ENCODE measurements around the gene LRRC1.

Gene LRRC1

GRCh38 chr6:53896196-53896595 lies 101.4 kb downstream of the LRRC1 start:
- no peak for DNase-seq

DNA sequence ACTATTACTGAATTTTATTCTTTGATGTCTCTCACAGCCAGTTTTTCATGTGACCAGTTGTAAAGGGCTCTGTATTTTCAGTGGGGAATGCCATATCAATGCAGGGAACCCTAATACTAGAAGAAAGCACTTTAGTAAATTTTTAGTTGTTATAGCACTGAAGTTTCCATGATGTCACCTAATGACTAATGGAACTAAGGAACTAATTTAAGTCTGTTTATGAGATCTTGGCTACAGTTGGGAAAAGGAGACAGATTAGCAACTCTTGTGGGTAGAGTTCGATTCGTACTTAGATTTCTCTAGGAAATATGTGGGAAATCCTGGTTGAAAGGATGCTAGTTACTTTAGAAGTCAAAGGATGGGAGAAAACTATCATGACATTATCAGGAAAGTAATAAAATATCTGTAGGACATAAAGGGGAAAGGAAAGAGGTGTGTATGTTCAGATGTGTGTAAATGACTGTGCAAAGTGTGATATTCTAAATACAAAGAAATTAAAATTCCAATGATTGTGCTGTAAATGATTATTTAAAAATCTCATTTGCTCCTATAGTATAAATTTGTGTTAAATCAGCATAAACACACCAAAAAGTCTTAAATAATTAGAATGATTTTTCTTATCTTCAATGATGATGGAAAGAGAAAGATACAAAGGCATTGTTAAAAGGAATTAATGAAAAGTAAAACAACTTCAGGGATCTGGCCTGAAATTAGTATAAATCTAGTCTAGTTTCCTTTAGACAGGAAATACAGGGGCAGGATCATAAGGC lies 103.4 kb downstream of the LRRC1 start:
- DNase-seq: no peak

- DNase-seq: no peak
These were observed 104.7 kb downstream of the LRRC1 start for GRCh38 chr6:53899512-53899911.

DNA sequence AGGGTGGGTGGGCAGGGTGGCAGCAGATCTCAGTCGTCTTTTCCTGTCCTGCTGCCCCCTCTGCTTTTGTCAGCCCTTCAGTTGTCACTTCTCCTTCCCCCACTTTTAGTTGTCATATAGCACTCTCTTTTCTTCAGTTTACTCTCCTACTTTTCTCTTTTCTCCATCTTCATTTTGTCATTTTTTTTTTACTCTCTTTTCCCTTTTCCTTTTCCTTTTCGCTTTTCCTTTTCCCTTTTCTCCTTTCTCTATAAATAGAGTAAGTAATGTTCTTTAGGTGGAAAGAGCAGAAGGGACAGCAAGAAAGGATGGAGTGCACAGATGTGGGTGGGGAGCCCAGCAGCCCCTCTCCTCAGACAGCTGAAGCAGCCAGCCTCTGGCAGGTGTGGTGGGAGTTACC lies 108.6 kb downstream of the LRRC1 start:
- no peak for DNase-seq

- no peak for DNase-seq
These were observed 111.3 kb downstream of the LRRC1 start for GRCh38 chr6:53906103-53906502.

DNA sequence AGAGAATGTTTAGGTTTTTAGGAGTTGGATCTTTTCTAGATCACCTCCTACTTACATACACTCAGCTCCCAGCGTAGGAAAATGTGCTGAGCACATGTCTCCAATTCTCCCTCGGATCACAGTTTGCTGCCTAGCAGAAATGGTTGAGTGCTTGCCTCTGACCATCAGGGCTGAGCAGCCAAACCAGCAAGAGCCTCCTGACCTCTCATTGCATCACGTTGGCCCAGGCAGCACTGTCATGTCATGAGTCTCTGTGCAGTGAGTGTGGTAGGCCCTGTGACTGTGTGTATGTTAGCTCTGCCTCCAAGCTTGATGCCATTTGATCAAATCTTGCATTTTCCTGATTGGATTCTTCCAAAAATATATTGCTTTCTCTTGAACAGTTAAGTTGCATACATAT lies 112.0 kb downstream of the LRRC1 start:
- no peak for DNase-seq

DNA sequence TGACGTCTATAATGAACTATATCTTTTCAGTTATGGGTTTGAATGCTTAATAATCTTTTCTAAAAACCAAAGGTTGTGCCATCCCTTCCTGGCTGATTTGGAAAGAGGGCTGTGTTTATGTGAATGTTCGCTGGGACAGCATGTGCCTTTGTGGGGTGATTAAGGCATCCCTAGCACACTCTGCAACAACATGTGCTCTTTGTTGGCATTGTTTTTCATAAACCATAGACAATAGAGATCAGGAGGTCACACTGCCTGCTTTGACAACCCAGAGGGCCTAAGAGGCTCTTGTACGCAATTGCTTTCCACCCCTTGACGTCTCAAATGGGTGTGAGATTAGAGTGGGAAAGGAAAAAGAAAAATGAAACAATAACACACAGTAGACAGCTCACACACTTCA lies 116.0 kb downstream of the LRRC1 start:
- DNase-seq: no peak

DNA sequence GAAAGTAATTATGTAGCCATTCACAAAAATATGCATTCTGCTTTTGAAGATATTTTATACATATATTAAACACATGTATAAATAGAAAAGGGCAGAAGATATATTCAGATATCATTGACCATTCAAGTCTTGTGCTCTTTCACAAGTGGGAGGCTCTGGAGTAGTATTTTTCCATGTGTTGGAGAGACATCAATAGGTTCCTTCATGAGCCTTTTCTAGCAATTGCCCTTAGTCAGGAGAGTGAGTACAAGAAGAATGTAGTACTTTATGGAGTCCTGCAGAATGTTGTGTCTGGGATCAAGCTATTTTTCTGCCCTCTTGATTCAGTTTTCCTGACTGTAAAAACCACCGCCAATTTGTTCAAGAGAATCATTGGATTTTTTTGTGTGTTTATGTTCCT lies 117.9 kb downstream of the LRRC1 start:
- no peak for DNase-seq

DNA sequence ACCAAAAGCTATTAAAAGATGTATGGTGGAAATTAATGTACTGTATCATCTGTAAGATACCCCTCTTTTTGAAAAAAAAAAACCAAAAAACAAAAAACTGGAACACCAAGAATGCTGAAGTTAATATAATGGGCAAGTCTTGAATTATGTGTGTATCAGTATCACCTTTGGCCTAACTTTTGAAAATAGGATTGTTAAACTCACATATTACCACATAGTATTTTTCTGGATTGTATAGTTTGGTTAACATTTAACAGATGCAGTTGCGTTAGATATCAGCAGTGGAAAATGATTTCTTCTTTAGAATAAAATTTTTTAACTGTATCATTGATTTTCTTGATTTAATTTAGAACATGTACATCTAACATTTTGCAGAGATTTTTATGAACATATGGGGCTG lies 118.5 kb downstream of the LRRC1 start:
- no peak for DNase-seq

DNA sequence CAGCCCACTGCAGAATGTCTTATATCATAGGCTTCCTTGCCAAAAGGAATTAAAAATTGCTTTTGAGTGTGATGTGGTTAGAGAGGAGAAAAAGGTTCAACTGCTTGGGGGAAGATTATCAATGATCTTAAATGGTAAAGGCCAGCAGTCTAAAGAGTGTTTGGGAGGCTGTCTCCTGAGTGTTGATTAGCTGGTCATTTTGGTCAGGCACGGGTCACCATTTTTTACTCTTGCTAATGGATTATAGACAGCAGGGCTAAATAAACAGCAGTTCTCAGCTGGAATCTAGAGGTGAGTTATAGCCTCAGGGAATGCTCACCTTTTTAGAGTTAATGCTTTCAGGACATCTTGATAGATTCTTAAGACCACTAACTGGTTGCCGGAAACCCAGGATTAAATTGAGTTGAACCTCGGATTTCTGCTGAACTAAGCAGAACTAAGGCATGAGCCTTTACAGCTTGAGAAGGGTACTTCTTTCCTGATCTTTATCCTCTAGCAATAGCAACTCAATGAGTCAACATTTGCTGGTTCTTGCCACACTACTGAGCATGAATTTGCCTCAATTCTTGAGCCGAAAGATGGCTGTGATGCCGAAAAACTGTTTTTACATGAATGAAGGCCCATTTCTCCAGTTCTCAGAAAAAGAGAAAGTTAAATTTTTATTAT lies 120.4 kb downstream of the LRRC1 start:
- DNase-seq: peak; percentile 50

- DNase-seq: no peak
These were observed 122.1 kb downstream of the LRRC1 start for GRCh38 chr6:53916804-53917463.

DNA sequence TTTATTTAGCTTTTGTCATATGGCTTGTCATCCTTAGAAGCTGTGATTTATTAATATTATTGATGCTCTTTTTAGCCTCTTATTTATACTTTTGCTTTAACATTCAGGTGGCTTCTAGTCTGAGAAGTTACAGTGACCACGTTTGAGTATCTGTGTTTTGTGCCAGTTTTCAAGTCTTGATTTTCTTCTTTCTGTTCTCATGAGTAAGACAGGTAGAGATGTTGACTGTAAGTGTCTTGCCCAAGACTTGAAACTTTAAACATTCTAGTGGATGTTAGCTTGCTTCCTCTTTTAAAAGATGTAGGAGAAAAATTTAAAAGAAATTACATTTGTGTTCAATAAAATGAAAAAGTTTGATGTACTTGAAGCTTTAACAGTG lies 122.6 kb downstream of the LRRC1 start:
- no peak for DNase-seq

DNA sequence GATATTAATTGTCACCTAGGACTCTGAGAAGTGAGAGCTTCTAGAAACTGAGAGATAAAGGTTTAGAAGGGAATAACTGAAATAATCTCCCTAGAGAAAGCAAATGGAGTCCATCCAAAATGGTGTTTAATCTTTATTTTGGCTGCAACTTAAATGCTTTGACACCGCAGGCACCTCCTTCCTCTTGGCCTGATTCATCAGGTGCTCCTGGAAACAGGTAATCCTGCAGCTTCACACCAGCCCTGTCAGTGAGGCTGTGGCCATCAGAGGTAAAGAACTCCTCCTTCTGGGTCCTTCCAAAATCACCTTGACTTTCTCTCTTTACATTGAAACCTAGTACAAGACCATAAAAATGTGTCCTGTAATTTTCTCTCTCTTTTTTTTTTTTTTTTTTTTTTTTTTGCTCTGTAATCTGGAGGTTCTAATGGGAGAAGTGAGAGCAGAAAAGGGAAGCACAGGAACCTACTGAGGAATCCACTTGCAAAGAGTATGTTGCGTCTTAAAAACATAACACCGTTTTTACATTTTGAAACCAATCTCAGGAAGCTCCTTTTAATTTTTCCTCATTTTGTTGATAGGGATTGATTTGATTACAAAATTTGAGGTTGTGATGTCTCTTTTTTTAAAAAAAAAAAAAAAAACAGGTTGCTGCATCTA lies 124.2 kb downstream of the LRRC1 start:
- peak; percentile 7 for DNase-seq

- DNase-seq: no peak
These were observed 125.1 kb downstream of the LRRC1 start for GRCh38 chr6:53919881-53920360.

GRCh38 chr6:53920881-53921280 lies 126.1 kb downstream of the LRRC1 start:
- DNase-seq: no peak

GRCh38 chr6:53921639-53922038 lies 126.8 kb downstream of the LRRC1 start:
- no peak for DNase-seq

GRCh38 chr6:53922539-53922981 lies 127.8 kb downstream of the LRRC1 start:
- DNase-seq: no peak

DNA sequence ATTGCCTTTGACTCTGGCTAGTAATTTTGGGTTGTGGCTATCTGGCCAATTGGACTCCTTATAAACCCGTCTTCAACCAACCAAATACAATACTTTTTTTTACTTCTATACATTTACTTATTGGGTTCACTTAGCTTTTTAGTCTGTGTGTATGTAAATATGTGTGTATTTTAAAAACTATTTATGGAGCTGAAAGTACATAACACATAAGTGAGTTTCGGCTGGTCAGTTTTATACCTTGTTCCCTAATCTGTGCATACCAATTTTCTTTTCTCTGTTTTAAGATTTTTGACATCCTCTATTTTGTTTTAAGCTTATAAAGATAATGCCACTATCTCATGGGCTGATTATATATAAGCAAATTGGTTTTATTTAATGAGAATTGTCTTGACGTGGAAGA lies 129.5 kb downstream of the LRRC1 start:
- DNase-seq: no peak

DNA sequence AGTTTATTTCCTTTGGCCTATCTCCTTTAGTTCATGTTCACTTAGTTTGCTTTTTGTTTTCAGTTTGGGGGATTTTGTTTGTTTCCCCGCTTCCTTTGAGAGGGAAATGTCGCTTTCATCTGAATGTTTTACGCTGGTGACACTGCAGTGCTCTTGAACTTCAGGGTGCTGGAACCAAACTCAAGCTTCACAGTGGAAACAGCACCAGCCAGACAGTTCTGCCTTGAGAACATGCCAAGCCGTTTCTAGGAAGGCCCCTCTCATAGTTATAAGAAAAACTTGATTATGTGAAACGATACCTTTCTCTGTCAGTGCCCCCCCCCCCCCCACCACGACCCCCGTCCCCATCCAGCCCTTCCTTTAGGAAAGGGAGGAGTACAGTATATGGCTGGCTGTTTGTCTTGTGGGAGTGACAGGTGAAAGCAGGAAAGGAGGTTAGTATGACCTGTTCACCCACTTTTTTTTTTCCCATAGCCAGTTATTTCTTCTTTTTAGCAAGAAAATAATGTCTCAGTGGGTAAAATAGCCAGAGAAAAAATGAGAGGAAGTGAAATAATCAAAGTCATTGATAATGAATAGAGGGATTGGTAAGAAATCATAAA lies 130.1 kb downstream of the LRRC1 start:
- DNase-seq: no peak

DNA sequence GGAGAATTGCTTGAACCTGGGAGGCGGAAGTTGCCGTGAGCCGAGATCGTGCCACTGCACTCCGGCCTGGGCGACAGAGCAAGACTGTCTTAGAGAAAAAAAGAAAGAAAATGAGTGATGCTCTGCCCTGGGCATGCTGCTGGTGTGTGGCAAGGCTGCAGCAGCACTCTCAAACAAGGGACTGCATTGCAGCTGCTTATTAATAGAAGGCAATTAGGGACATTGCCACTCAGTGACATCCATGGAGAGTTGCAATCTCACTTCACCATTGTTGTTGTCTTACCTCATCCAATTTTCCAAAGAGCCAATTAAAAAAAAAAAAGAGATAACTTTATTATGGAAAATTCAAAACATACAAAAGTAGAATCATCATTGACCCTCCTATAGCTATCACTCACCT lies 131.1 kb downstream of the LRRC1 start:
- DNase-seq: no peak

GRCh38 chr6:53926505-53926904 lies 131.7 kb downstream of the LRRC1 start:
- peak; percentile 19 for DNase-seq

GRCh38 chr6:53928641-53929040 lies 133.8 kb downstream of the LRRC1 start:
- DNase-seq: peak; percentile 35

Data from NCI-H69 (cell line).